Mesenteric fat pad (tissue), 1 donor: ENCODE results near the gene KSR1. TPM values are rescaled to one million over a fixed set of nuclear protein-coding genes. Genes with fewer than 3 reads are reported as not detected.
"Not testable (repeated sequence)": the region's sequence is repeated elsewhere in the genome, so short reads cannot be mapped to it uniquely, and the experiment has no call there.

ENCODE experiments used
- DNase-seq: peaks from one replicate; pipeline ENCODE4 v3.0.0-alpha.2; 2020; ENCODE audit warnings: low spot score
- total RNA-seq: library from RNA; stranded (reverse); fragmentation: NEBNext Ultra II Directional; extraction: Animal tissue kit (Norgen Biotek cat#: 25700); gene quantifications from one replicate; pipeline ENCODE4 v1.2.1, GENCODE V29; 2021
- donor health status: DM: yes; HTN: yes; CAD: no.

The KSR1 gene
- total RNA-seq, 1 donor from 2014 or later, result 38.9 TPM

DNA sequence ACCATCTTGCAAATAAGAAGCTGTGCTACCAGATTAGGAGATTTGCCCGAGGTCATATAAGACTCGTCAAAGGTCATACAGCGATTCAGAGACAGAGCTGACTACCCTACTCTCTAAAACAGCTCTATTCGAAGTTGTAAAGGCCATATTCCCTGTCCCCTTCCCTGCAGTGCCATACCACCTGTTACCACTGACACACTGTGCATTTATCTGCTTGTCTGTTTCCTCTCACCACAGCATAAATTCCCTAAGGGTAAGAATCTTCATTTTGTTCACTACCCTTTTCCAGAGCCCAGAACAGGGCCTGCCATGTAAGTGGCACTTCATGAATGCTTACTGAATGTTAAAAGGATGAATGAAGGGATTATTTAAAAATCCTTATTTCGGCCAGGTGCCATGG is 3.4 kb upstream of the KSR1 start:
- DNase-seq, result no peak

DNA sequence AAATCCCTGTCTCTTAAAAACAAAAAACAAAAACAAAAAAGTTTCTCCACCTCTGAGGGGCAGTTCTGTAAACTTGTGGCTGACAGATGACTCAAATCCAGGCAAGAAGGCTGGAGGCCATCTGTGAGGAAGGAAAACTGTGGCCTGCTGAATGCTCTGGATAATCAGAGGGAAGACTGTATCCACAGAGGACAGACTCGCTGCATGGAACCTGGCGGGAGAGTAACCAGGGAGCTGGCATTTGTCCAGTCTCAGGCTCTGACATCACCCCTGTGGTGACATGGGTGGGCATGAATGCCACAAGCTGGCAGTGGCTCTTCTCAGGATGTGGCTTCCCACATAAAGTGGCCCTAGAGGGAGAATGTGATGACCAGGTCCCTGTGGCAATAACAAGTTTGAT is 2.8 kb upstream of the KSR1 start:
- no peak for DNase-seq

DNA sequence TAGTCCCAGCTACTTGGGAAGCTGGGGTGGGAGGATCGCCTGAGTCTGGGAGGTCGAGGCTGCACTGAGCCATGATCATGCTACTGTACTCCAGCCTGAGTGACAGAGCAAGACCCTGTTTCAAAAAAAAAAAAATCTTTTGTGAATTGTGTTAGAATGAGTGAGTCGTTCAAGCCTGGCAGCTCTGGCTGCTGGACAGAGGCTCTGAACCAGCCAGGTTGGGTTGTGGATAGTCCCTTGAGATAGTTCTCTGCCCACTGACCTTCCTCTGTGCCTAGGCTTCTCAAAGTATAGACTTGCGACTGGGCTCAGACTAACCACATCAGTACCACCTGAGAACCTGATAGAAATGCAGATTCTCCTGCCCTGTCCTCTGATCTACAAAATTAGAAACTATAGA is 2.2 kb upstream of the KSR1 start:
- no peak for DNase-seq

DNA sequence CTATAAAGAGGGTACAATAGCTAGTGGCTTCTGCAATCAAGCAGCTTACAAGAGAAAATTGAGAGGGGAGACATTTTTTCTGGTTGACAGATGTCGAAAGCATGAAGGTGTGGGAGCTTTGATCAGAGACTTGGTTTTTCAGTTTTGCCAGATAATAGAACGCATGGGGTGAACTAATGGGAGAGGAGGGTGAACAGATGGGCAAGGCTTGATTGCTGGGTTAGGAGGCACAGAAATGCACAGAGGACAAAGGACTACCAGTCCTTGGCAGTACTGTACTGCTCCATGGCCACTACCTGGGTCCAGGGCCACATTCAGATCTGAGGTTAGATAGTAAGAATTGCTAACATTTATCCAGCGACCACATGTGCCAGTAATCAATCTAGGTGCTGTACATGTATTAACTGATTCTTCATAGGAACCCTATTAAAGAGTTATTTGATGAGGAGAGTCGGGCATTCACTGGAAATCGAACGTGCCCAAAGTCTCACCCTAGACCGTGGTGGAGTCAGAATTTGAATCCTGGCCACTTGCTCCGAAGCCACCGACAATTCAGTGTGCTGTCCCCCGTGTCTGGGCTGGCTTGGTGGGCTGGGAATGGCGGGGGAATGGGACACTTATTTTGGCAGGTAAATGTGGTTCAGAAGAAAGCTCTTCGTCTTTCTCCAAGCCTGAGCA is 873 bp upstream of the KSR1 start:
- no peak for DNase-seq

DNA sequence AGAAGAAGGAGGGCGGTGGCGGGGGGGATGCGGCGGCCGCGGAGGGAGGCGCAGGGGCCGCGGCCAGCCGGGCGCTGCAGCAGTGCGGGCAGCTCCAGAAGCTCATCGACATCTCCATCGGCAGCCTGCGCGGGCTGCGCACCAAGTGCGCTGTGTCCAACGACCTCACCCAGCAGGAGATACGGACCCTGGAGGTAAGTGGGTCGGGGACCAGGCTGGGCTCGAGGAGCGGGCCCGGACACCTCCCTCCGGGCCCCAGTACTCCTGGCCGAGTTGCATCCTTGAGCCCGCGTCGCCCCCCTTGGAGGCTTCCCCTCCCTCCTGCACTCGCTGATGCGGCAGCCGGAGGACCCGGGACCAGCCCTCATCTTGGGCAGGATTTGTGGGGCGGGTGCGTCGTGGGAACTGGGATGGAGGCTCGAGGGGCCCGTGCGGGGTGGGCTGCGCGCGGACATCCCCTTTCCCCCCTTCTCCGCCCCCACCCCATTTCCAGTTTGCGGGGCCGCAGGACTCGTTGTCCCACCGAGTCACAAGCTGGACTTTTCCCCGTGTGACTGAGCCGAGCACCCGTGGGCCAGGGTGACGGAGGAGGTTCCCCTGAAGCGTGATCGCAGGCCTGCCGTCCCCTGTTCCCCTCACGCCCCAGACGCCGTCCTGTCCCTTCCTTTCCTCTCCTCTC is 572 bp downstream of the KSR1 start:
- no peak for DNase-seq

DNA sequence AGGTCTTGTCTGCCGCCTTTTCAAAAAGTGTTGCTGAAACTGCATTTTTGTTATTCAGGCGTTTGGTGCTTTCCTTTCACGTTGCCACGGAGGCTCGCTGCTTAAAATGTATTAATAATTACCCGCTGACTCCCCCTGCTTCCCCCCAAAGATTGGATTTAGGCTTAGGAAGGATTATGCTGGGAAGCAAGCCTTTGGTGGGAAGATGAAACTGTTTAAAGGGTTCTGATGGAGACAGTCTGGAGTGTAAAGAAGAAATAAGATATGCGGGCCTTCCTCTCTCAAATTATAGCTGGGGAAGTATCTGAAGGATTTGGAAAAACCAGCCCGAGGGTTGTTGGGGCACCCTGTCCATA is 1.1 kb downstream of the KSR1 start:
- no peak for DNase-seq

DNA sequence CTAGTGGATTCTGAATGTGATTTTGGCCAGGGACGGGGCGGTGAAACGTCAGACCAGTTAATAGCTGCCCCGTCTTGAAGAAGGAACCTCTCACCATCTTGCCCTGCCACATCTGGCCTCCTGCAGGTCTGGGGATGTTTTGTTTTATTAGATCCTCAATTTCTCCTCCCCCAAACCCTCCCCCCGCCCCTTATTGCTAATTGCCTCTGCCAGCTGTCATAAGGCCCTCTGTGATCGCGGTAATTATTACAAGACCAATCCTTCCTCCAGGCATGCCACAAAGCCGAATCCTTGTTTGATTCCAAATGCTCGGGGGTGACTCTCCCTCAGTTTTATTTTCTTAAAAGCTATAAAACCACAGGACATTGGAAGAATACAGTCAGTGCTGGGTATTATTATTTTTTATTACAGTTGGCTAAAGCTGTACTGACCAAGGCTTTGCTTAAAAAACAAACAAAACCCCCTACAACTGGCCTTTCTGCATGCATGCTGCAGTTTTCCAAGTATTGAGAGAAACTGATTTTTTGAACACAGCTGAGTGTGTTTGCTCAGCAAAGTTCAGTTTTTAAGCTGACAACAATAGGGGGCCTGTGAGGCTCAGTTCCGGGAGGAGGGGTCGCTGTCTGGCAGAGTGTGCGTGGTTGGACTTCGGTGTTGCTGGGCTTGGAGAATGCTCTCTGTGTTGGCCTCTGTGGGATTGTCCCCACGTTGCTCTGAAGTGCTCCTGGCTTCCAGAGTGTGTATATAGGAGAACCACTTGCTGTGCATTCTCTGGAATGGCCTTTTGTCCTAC is 1.7 kb downstream of the KSR1 start:
- DNase-seq, result no peak

DNA sequence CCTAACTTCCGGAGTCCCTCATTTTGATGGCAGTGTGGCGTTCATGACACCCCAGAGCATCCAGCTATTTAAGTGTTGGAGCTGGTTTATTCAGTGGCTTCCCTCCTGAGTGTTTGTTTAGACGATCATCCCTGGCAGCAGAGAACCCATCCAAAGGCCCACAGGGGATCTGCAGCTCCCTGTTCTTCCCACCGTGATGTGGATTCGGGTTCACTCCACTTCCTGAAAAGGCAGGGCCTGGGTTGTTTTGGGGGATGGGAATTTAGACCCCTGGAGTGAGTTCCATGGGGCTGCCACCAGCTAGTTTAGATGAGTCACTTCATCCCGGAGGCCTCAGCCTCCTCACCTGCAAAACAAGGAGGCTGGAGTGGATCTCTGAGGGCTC is 2.3 kb downstream of the KSR1 start:
- no peak for DNase-seq

DNA sequence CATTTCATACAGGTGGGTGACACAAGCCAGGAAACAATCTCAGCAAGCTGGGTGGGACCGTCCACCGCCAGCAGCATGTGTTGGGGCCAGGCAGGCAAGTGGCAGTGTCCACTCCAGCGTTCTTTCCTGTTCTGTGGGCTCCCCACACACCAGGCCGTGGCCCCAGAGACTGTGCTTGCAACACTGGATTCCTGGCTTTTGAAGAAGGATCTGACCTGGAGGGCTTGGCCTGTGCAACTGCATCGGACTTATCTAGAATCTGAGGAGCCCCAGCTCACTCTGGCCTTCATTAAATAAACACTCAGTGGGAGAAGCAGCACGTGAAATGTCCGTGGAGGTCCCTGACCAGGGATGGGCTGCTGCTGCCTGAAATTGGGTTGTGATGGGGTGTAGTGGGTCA is 3.2 kb downstream of the KSR1 start:
- DNase-seq, result no peak

DNA sequence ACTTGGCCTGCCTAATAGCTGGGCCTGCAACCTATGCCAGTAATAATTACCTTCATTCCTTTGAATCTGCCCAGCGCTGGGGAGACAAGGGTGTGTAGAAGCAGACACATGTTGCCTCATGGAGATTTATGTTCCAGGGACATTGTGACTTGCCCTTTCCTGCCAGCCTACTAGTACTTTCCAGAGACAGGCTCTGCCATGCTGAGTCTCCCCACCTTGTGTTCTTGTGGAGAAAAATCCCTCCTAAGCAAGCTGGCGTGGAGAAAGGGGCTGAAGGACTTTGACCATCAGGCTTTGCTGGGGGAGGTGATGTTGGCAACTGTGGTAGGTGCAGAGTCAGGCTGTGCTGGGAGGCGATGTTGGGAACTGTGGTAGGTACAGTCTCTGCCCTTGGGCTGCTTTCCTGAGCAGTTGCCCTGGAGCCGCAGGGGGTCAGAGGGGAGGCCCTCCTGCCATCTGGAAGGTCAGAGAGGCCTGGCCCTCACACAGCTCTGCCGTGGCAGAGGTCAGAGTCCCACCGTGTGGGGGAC is 4.0 kb downstream of the KSR1 start:
- no peak for DNase-seq

DNA sequence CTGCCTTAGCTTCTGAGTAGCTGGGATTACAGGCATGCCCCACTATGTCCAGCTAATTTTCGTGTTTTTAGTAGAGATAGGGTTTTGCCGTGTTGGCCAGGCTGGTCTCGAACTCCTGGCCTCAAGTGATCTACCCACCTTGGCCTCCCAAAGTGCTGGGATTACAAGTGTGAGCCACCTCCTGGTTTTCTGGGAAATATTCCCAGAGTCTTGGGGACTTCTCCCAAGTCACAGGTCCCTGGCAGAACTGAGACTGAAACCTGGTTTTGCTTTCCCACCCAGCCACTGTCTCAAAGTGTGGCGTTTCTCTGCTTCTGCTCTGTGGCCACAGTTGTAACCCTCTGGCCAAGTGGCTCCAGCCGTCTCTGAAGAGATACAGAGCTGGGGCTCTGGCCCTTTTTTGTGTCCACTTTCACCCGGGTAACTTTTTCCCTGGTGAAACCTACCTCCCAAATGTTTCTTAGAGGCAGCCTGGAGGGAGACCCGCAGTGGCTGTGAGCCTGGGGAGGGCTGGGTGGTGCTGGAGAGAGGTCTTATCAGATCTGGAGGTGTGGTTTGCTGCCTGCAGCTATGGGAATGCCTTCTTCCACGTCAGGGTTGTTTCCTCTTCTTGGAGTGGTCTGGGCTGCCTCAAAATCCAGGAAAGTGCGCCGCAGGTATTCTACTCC is 5.1 kb downstream of the KSR1 start:
- DNase-seq, result no peak

DNA sequence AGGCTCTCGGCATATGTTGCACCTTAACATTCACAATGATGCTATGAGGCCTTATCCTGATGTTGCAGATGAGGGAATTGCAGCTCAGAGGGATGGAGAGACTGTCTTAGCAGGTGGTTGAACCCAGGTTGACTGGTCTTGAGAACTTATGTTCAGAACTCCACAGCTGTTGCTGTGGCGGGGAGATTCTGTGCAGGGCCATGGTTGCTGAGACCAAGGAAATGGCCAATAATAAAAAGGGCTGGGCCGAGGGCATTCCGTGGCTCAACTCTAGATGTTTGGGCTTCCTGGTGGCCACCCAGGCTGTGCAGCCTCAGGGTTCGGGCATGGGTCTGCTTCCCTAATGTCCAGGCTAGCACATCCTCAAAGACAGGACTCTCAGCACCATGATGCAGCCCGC is 5.9 kb downstream of the KSR1 start:
- no peak for DNase-seq

DNA sequence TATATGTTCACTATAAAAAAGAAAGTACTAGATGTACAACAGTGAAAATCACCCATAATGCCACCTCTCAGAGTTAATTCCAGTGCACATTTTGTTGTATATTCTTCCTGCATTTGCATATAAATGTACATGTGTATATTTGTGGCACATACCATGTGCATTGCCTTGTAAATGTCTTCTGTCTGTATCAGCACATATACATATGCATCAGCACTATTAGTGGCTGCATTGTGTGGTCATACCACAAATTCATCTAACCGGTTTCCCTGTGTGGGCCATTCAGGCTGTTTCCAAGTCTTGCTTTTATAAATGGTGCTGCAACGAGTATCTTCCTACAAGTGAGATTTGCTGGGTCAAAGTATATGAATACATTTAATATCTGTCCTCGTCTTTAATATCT is 6.5 kb downstream of the KSR1 start:
- no peak for DNase-seq

DNA sequence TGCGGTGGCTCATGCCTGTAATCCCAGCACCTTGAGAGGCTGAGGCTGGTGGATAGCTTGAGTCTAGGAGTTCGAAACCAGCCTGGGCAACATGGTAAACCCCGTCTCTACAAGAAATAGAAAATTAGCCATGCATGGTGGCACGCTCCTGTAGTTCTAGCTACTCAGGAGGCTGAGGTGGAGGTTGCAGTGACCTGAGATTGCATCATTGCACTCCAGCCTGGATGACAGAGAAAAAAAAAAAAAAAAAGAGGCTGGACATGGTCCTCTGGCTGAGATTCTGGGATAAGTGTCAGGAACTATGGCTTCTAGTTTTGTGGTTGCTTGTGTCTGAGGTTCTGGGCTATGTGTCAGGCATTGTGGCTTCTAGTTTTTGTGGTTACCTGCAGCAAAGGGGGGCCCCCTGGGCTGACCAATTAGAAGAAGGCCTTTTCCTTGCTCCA is 7.0 kb downstream of the KSR1 start:
- no peak for DNase-seq

DNA sequence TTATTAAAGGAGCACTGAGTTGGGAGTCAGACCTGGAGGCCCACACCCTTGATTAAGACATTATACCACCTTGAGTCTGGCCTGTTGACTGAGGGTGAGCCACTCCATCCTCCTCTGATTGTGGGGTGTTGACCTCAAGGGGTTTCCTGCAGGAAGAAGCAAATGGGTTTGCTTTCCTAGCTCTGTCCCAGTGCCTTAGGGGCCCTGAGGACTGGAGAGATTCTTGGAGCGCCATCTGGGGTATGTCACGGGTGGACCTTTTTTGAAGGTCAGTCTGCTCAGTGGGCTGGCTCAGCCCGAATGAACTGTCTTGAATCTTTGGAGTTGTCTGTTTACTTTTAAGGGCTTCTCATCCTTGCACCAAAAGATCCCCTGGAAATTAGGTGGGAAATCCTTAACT is 7.8 kb downstream of the KSR1 start:
- not testable (repeated sequence) for DNase-seq

DNA sequence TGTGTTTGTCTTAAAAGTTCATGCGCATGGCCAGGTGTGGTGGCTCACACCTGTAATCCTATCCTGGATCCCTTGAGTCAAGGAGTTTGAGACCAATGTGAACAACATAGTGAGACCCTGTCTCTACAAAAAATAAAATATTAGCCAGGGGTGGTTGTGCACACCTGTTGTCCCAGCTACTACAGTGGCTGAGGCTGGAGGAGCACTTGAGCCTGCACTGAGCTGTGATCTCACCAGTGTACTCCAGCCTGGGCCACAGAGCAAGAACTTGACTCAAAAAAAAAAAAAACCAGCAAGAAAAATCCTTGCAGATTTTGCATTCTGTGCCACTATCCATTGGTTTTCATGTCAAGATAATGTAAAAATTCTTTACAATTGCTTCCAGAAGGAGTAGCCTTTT is 8.2 kb downstream of the KSR1 start:
- no peak for DNase-seq

DNA sequence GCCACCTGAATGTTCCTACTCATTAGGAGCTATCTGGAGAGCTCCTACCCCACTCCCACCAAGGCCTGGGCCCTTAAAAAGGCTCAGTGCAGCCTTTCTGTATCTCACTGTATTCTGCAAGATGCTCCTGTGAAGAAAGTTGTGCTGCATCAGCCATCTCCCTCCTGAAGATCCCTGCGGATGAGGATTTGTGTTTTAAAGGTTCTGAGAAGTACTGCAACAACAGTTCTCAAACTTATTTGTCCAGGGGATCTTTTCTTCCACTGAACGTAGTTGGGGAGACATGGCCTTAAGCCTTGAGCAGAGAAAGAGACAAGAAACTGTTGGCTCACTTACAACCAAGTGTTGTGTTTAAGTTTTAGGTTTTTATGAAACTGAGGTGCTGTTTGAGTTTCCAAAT is 9.6 kb downstream of the KSR1 start:
- DNase-seq, result not testable (repeated sequence)

DNA sequence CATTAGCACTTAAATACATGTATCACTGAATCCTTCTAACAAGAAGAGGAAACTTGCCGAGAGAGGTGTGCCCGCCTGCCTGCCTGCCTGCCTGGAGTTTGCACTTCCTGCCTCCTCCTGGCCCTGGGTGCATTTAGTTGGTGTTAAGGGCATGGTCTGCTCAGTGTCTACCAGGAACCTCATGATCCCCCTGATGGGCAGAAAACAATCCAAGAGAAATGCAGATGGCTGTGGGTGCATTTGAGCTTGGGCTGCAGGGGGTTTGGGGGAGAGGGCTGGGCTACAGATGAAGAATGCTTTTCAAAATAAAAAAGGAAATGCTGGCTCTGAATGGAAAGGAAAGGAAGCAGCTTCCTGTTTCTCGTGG is 10.1 kb downstream of the KSR1 start:
- no peak for DNase-seq

DNA sequence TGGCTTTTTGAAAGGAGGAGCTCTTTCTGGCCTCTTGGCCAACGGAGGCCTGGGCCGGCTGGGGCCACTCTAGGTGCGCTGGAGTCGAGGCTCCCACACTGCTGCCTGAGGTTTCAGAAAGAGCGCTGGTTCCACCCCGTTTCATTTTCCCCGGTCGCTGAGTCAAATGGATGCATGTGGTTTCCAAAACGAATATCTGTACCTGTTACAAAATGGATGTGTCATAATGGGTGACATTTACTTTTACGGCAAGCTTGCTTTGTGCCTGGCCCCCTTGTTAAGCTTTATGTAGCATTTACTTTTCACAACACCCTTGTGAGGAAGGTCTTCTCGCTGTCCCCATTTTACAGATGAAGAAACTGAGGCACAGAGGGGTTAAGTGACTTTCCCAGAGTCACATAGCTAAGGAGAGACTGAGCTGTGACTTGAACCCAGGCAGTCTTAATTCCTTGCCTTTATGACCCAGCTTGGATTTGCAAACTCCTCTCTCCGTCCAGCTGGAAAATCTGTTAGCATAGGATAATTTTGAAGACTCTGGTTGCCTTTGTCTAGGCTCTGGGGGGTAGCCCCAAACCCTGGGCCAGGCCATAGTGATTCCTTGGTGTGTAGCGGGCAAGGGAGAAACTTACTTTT is 10.6 kb downstream of the KSR1 start:
- DNase-seq, result no peak

DNA sequence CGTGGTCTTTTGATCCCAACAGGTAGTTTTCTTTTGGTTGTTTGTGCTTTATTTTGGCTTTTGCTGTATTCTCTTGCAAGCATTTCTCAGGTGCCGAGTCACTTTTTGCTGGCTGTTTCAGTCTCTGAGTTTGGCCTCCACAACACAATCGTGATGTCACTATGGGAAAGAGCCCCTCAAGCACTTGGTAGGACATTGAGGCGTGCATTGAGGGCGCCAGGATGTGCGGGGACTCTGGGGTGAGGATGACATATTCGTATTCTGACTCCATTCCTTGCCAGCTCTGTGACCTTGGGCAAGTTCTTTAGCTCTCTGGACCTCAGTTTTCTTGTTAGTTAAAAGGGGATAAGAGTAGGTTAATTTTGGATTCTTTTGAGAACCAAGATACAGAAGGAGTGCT is 13.0 kb downstream of the KSR1 start:
- no peak for DNase-seq
